ENCODE results near the gene OR10A6.

- TF ChIP-seq, protein P1, sequence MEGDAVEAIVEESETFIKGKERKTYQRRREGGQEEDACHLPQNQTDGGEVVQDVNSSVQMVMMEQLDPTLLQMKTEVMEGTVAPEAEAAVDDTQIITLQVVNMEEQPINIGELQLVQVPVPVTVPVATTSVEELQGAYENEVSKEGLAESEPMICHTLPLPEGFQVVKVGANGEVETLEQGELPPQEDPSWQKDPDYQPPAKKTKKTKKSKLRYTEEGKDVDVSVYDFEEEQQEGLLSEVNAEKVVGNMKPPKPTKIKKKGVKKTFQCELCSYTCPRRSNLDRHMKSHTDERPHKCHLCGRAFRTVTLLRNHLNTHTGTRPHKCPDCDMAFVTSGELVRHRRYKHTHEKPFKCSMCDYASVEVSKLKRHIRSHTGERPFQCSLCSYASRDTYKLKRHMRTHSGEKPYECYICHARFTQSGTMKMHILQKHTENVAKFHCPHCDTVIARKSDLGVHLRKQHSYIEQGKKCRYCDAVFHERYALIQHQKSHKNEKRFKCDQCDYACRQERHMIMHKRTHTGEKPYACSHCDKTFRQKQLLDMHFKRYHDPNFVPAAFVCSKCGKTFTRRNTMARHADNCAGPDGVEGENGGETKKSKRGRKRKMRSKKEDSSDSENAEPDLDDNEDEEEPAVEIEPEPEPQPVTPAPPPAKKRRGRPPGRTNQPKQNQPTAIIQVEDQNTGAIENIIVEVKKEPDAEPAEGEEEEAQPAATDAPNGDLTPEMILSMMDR (IDR thresholded peaks at IDR 0.05 in 8 of 11, conservative IDR thresholded peaks at IDR 0.05 in 3 of 11), result no peak
- TF ChIP-seq POLR2AphosphoS5 (IDR thresholded peaks at IDR 0.05) (no peak), POLR2A (IDR thresholded peaks at IDR 0.05) (no peak)
Measured at GRCh38 chr11:7941608-7942007, 10.5 kb upstream of the OR10A6 start, which contains the start of gene OR10A3.

All from spleen (tissue), 7 donors.